Fibroblast of lung (primary cell): ENCODE results near the gene SHROOM3.

Experiments
- EZH2 ChIP-seq: IDR thresholded peaks from 2 replicates; pipeline ENCODE4 v1.5.1; 2012; ENCODE audit warnings: low read length, control low read depth, mild to moderate bottlenecking; ENCODE audit errors: missing control alignments
- TF ChIP-seq, protein P1 (sequence below), 2 donors: IDR thresholded peaks in 1 of 2; conservative IDR thresholded peaks in 1 of 2; 1 replicate in 1 of 2; 2 replicates in 1 of 2; pipeline ENCODE4 v1.5.1; 2011 to 2012; ENCODE audit warnings: low read length in 2 of 2, control low read depth in 1 of 2, inconsistent platforms in 1 of 2, low read depth in 1 of 2, mild to moderate bottlenecking in 1 of 2

DNA sequence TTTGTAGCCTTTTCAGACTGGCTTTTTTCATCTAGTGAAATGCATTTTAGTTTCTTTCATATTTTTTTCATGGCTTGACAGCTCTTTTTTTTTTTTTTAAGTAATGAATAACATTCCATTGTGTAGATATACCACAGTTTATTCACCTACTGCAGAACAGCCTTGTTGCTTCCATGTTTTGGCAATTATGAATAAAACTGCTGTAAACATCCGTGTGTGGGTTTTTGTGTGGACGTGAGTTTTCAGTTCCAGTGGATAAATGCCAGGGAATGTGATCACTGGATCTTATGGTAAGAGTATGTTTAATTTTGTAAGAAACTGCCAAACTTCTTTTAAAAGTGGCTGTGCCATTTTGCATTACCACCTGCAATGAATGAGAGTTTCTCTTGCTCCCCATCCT is 302.2 kb downstream of the SHROOM3 start:
- TF ChIP-seq, protein P1, sequence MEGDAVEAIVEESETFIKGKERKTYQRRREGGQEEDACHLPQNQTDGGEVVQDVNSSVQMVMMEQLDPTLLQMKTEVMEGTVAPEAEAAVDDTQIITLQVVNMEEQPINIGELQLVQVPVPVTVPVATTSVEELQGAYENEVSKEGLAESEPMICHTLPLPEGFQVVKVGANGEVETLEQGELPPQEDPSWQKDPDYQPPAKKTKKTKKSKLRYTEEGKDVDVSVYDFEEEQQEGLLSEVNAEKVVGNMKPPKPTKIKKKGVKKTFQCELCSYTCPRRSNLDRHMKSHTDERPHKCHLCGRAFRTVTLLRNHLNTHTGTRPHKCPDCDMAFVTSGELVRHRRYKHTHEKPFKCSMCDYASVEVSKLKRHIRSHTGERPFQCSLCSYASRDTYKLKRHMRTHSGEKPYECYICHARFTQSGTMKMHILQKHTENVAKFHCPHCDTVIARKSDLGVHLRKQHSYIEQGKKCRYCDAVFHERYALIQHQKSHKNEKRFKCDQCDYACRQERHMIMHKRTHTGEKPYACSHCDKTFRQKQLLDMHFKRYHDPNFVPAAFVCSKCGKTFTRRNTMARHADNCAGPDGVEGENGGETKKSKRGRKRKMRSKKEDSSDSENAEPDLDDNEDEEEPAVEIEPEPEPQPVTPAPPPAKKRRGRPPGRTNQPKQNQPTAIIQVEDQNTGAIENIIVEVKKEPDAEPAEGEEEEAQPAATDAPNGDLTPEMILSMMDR (conservative IDR thresholded peaks at IDR 0.05 in 1 of 2, IDR thresholded peaks at IDR 0.05 in 1 of 2; ENCODE audit: low read depth in 1 of 2, low read length in 2 of 2): no peak
- TF ChIP-seq EZH2: no peak
